Common myeloid progenitor, CD34-positive (primary cell): ENCODE measurements around the gene SMNDC1.

ENCODE experiments used
- CTCF ChIA-PET: fragments of 350-600 bp; sonication (Branson Sonifier 250); formaldehyde crosslinking; loops from one replicate; lab custom pipeline; 2021; ENCODE audit warnings: antibody characterized with exemption; lab: Charles Lee
- POLR2A ChIA-PET: fragments of 350-600 bp; sonication (Branson Sonifier 250); formaldehyde crosslinking; loops from one replicate; lab custom pipeline; 2021; ENCODE audit warnings: antibody characterized with exemption; lab: Charles Lee
- DNase-seq, 3 donors: peaks; one replicate each; pipeline versions ENCODE4 v3.0.0 to v3.0.0-alpha.2; 2013
- H3K27ac ChIP-seq, 2 experiments: 1 replicate in 1 of 2; 2 replicates in 1 of 2; pipeline ENCODE4 v1.7.0; 2013; ENCODE audit warnings: inconsistent platforms in 2 of 2, low read length in 2 of 2, mild to moderate bottlenecking in 2 of 2, low read depth in 1 of 2, moderate library complexity in 1 of 2; ENCODE audit not compliant: severe bottlenecking in 2 of 2, insufficient read depth in 1 of 2, poor library complexity in 1 of 2
- H3K27me3 ChIP-seq, 5 experiments: replicated peaks in 2 of 5; 1 replicate in 3 of 5; 2 replicates in 2 of 5; pipeline versions ENCODE4 v1.6.1 to v1.7.0; 2013; ENCODE audit warnings: low read length in 4 of 5, mild to moderate bottlenecking in 2 of 5, moderate library complexity in 2 of 5, inconsistent platforms in 1 of 5; ENCODE audit not compliant: insufficient read depth in 5 of 5, control insufficient read depth in 4 of 5
- H3K36me3 ChIP-seq, 4 experiments: 1 replicate in 2 of 4; 2 replicates in 2 of 4; pipeline versions ENCODE4 v1.6.1 to v1.7.0; 2013; ENCODE audit warnings: low read length in 3 of 4, control low read depth in 1 of 4, mild to moderate bottlenecking in 1 of 4; ENCODE audit not compliant: control insufficient read depth in 4 of 4, insufficient read depth in 4 of 4
- H3K4me1 ChIP-seq, 4 experiments: 1 replicate in 3 of 4; 2 replicates in 1 of 4; pipeline versions ENCODE4 v1.6.1 to v1.7.1; 2013; ENCODE audit warnings: low read length in 3 of 4, mild to moderate bottlenecking in 3 of 4, control low read depth in 1 of 4, inconsistent platforms in 1 of 4, moderate library complexity in 1 of 4; ENCODE audit not compliant: control insufficient read depth in 4 of 4, insufficient read depth in 4 of 4; ENCODE audit errors: control extremely low read depth in 1 of 4
- H3K4me3 ChIP-seq, 7 experiments: 1 replicate in 4 of 7; 2 replicates in 3 of 7; pipeline versions ENCODE4 v1.5.1 to v1.7.0; 2013; ENCODE audit warnings: mild to moderate bottlenecking in 7 of 7, low read length in 6 of 7, moderate library complexity in 6 of 7, inconsistent platforms in 2 of 7, low read depth in 2 of 7, control low read depth in 1 of 7; ENCODE audit not compliant: insufficient read depth in 4 of 7, control insufficient read depth in 1 of 7; ENCODE audit errors: extremely low read depth in 1 of 7
- H3K9me3 ChIP-seq, 5 experiments: 1 replicate in 4 of 5; 2 replicates in 1 of 5; pipeline versions ENCODE4 v1.6.1 to v1.7.1; 2013; ENCODE audit warnings: low read length in 4 of 5, mild to moderate bottlenecking in 2 of 5, inconsistent platforms in 1 of 5, low read depth in 1 of 5, moderate library complexity in 1 of 5; ENCODE audit not compliant: control insufficient read depth in 4 of 5, insufficient read depth in 2 of 5; ENCODE audit errors: control extremely low read depth in 1 of 5
- WGBS: methylation state at CpG from one replicate; pipeline ENCODE4 v1.1.5; 2013; ENCODE audit not compliant: insufficient coverage; 5-methylcytosine and 5-hydroxymethylcytosine counted together

Gene SMNDC1

GRCh38 chr10:110323503-110323902 is 18.8 kb upstream of the SMNDC1 start:
- Histone ChIP-seq H3K36me3 (no peaks in the 10 kb centered on the region), H3K4me1 (no peaks in the 10 kb centered on the region), H3K27ac (no peak overlapping the region), H3K4me3 (no peak overlapping the region), H3K9me3 (peaks cover 0 to 16% (median 4%) of the 10 kb centered on the region in 5 experiments), H3K27me3 (no peaks in the 10 kb centered on the region)
- DNase-seq = no peak
- ChIA-PET CTCF (interaction anchor here (0.6 to 2.3 kb wide), 5 partner anchors 10 to 223 kb away, joined by 3 to 12 read pairs (median 4); no protein-coding TSS in a partner anchor), POLR2A (no interaction called here)
- WGBS = no CpG with 5 or more reads among the region's 2 CpGs

DNA sequence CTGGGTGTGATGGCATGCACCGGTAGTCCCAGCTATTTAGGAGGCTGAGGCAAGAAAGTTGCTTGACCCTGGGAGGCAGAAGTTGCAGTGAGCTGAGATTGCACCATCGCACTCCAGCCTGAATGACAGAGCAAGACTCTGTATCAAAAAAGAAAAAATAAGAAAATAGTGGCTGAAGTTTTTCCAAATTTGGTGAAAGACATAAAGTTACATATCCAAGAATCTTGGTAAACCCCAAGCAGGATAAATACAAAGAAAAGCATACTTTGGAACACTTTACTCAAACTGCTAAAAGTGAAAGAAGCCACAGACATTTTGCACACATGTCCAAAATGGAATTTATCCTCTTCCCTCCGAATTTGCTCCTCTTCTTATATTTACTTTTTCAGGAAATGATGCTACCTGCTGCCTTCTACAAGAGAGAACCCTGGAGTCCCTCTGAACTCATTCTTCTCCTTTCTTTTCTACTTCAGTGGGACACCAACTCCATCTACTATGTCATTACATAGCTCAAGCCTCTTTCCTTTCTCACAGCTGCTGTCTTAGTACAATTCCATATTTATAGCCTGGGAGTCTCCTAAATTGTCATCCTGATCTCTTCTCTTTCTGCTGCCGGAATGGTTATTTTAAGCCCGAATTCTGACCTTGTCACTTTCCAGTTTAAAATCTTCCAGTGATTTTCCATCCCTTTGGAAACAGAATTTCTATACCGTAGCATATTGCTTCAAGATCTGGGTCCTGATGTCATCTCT is 17.3 kb upstream of the SMNDC1 start:
- 97% methylated on average over 3 of the region's 6 CpGs for WGBS
- Histone ChIP-seq H3K9me3 (peaks cover 0 to 16% (median 4%) of the 10 kb centered on the region in 5 experiments), H3K4me1 (no peaks in the 10 kb centered on the region), H3K36me3 (no peaks in the 10 kb centered on the region), H3K27ac (no peak overlapping the region), H3K27me3 (no peaks in the 10 kb centered on the region), H3K4me3 (no peak overlapping the region)
- DNase-seq = no peak
- CTCF ChIA-PET = interaction anchor here (0.8 to 2.2 kb wide), 4 partner anchors 12 to 33 kb away, joined by 3 to 8 read pairs (median 6); no protein-coding TSS in a partner anchor
- POLR2A ChIA-PET = no interaction called here

DNA sequence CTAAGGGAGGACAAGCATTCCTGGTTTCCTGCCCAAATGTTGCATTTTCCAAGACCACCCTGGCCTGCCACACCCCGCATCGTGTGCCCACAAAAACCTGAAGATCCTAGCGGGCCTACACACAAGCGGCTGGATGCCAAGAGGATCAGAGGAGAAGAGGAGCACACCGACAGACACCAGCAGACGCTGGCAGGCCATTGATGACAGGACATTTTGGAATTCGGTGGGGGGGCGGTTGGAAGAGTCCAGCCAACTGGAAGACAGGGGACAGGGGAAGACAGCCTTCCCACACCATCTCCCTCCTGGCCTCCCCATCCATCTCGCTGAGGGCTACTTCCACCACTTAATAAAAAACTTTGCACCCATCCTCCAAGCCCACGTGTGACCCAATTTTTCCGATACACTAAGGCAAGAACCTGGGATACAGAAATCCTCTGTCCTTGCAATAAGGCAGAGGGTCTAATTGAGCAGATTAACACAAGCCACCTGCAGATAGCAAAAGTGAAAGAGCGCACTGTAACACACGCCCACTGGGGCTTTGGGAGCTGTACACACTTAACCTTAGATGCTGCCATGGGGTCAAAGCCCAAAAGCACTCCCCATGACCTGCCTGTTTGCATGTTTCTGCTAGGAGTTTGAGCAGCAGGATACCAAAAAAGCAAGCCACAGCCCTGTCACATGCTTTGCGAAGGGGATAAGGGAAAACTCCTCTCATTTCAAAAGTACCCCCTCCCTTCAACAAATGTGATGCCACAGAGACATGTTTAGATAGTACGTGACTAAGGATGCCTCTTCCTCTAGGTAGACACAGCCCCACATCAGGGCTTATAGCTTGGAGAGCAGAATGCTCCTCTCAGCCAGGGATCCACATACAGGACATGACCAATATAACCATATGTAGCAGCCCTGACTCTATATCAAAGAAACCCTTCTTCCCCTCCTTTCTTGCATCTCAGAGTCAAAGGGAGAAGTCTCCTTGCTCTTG is 13.4 kb upstream of the SMNDC1 start:
- WGBS = 100% methylated on average over 12 of the region's 15 CpGs
- H3K36me3 ChIP-seq = no peaks in the 10 kb centered on the region
- POLR2A ChIA-PET = interaction anchor here (0.6 kb wide), 1 partner anchor 153 kb away, joined by 3 read pairs; no protein-coding TSS in a partner anchor
- H3K9me3 ChIP-seq = peaks cover 0 to 16% (median 4%) of the 10 kb centered on the region in 5 experiments
- DNase-seq = no peak
- H3K4me1 ChIP-seq = no peaks in the 10 kb centered on the region
- no peak overlapping the region for H3K27ac ChIP-seq
- no peak overlapping the region for H3K4me3 ChIP-seq
- CTCF ChIA-PET = interaction anchor here (1.0 kb wide), 1 partner anchor 21 kb away, joined by 3 read pairs; no protein-coding TSS in a partner anchor
- H3K27me3 ChIP-seq = no peaks in the 10 kb centered on the region

DNA sequence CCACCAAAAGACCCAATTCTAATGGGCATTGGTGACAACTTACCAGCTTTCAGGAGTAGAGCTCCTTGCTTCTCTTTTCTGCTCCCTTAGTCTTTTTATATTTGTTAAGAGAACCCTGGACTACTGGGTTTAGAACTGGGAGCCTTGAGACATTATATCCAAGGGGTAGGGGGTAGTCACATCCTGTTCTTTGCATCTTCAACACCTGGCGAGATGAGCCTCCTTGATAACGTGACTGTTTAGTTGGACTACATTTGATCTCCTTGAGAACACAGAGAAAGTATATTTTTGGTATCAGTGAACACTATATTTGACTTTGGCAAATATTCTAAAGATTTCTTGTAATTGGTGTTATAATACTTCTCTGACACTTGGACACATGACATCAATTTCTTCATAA is 9.0 kb upstream of the SMNDC1 start:
- H3K27ac ChIP-seq = no peak overlapping the region
- H3K4me1 ChIP-seq = peaks cover 14 to 26% (median 22%) of the 10 kb centered on the region in 4 experiments
- H3K27me3 ChIP-seq = no peaks in the 10 kb centered on the region
- CTCF ChIA-PET = interaction anchor here (0.6 to 3.0 kb wide), 6 partner anchors 21 to 294 kb away, joined by 3 to 14 read pairs (median 6); no protein-coding TSS in a partner anchor
- H3K9me3 ChIP-seq = no peaks in the 10 kb centered on the region
- H3K36me3 ChIP-seq = no peaks in the 10 kb centered on the region
- no peak overlapping the region for H3K4me3 ChIP-seq
- WGBS = no CpG with 5 or more reads among the region's 2 CpGs
- DNase-seq = no peak
- POLR2A ChIA-PET = no interaction called here

DNA sequence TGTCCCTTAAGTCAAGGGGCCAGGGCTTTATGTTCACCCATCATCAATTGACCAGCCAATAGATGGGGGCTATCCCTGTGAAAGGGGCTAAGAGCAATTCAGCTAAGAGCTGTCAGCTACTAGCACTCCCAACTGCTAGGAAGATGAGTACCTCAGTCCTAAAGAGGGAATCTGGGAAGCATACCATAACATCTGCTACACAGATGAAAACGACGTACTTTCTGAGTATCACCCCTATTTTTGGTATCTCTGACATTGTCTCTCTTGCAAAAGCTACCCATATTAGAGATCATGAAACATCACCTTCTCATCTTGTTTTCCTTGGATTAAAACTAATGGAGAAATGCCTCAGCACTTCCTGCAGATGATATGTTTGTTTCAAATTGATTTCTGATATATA is 7.5 kb upstream of the SMNDC1 start:
- POLR2A ChIA-PET = no interaction called here
- no peak for DNase-seq
- H3K36me3 ChIP-seq = no peaks in the 10 kb centered on the region
- CTCF ChIA-PET = interaction anchor here (1.0 to 1.4 kb wide), 6 partner anchors 42 to 288 kb away, joined by 3 to 6 read pairs (median 4); no protein-coding TSS in a partner anchor
- no peaks in the 10 kb centered on the region for H3K9me3 ChIP-seq
- H3K4me1 ChIP-seq = peaks cover 14 to 34% (median 22%) of the 10 kb centered on the region in 4 experiments
- H3K27ac ChIP-seq = no peak overlapping the region
- H3K4me3 ChIP-seq = no peak overlapping the region
- no peaks in the 10 kb centered on the region for H3K27me3 ChIP-seq
- 100% methylated on average over 2 of the region's 2 CpGs for WGBS

- no CpG with 5 or more reads among the region's 3 CpGs for WGBS
- peak; percentile 61 to 69 (median 68) for DNase-seq
- no peak overlapping the region for H3K27ac ChIP-seq
- no peaks in the 10 kb centered on the region for H3K36me3 ChIP-seq
- H3K4me1 ChIP-seq = peaks cover 14 to 34% (median 25%) of the 10 kb centered on the region in 4 experiments
- H3K27me3 ChIP-seq = no peaks in the 10 kb centered on the region
- peak overlapping the region in 1 of 7 experiments; percentile 59 for H3K4me3 ChIP-seq
- POLR2A ChIA-PET = no interaction called here
- CTCF ChIA-PET = interaction anchor here (0.8 to 7.3 kb wide), 15 partner anchors 32 to 407 kb away, joined by 3 to 84 read pairs (median 4); no protein-coding TSS in a partner anchor
- no peaks in the 10 kb centered on the region for H3K9me3 ChIP-seq
These were observed 6.7 kb upstream of the SMNDC1 start for GRCh38 chr10:110311357-110311949.
